ENCODE measurements around the gene PCSK5.
"Not testable (repeated sequence)": the region's sequence is repeated elsewhere in the genome, so short reads cannot be mapped to it uniquely, and the experiment has no call there.

Gene PCSK5

GRCh38 chr9:75890472-75891276 lies at the start of gene PCSK5:
PCSK5 (plus strand) TSS chr9:75890673; CDS start chr9:75891182, 509 bp downstream.
- peak; percentile 97 for DNase-seq (ENCODE audit: low spot score)

GRCh38 chr9:75844321-75844720 lies 46.2 kb upstream of the PCSK5 start:
- DNase-seq (ENCODE audit: low spot score), result no peak

- no peak for DNase-seq (ENCODE audit: low spot score)
These were observed 44.7 kb upstream of the PCSK5 start for GRCh38 chr9:75845806-75846205.

- no peak for DNase-seq (ENCODE audit: low spot score)
These were observed 43.4 kb upstream of the PCSK5 start for GRCh38 chr9:75847085-75847484.

- DNase-seq (ENCODE audit: low spot score), result no peak
These were observed 39.8 kb upstream of the PCSK5 start for GRCh38 chr9:75850459-75851200.

GRCh38 chr9:75851917-75852316 lies 38.6 kb upstream of the PCSK5 start:
- no peak for DNase-seq (ENCODE audit: low spot score)

- no peak for DNase-seq (ENCODE audit: low spot score)
These were observed 37.7 kb upstream of the PCSK5 start for GRCh38 chr9:75852746-75853145.

GRCh38 chr9:75855509-75855908 lies 35.0 kb upstream of the PCSK5 start:
- DNase-seq (ENCODE audit: low spot score), result peak; percentile 13

- DNase-seq (ENCODE audit: low spot score), result no peak
These were observed 31.9 kb upstream of the PCSK5 start for GRCh38 chr9:75858497-75859092.

GRCh38 chr9:75864266-75864665 lies 26.2 kb upstream of the PCSK5 start:
- no peak for DNase-seq (ENCODE audit: low spot score)

- DNase-seq (ENCODE audit: low spot score), result peak; percentile 56
These were observed 24.1 kb upstream of the PCSK5 start for GRCh38 chr9:75866273-75866871.

- not testable (repeated sequence) for DNase-seq (ENCODE audit: low spot score)
These were observed 21.9 kb upstream of the PCSK5 start for GRCh38 chr9:75868526-75868925.

GRCh38 chr9:75869236-75869635 lies 21.2 kb upstream of the PCSK5 start:
- no peak for DNase-seq (ENCODE audit: low spot score)

- no peak for DNase-seq (ENCODE audit: low spot score)
These were observed 20.0 kb upstream of the PCSK5 start for GRCh38 chr9:75870450-75870849.

- no peak for DNase-seq (ENCODE audit: low spot score)
These were observed 18.8 kb upstream of the PCSK5 start for GRCh38 chr9:75871624-75872023.

GRCh38 chr9:75873712-75874111 lies 16.8 kb upstream of the PCSK5 start:
- no peak for DNase-seq (ENCODE audit: low spot score)

GRCh38 chr9:75876999-75877640 lies 13.4 kb upstream of the PCSK5 start:
- DNase-seq (ENCODE audit: low spot score), result no peak

- DNase-seq (ENCODE audit: low spot score), result no peak
These were observed 12.0 kb upstream of the PCSK5 start for GRCh38 chr9:75878488-75878860.

- DNase-seq (ENCODE audit: low spot score), result peak; percentile 58
These were observed 9.9 kb upstream of the PCSK5 start for GRCh38 chr9:75880618-75881017.

GRCh38 chr9:75881761-75882160 lies 8.7 kb upstream of the PCSK5 start:
- DNase-seq (ENCODE audit: low spot score), result no peak

GRCh38 chr9:75885652-75886051 lies 4.8 kb upstream of the PCSK5 start:
- no peak for DNase-seq (ENCODE audit: low spot score)

GRCh38 chr9:75889577-75889976 lies 896 bp upstream of the PCSK5 start:
- DNase-seq (ENCODE audit: low spot score), result no peak

Measured in kidney tubule cell (primary cell).